ENCODE measurements around the gene TNFAIP8L2.

The TNFAIP8L2 gene

GRCh38 chr1:151171190-151171589, 14.7 kb downstream of the TNFAIP8L2 start:
- no peak for DNase-seq
- no CpG with 5 or more reads among the region's 5 CpGs for whole genome bisulfite sequencing (ENCODE audit: extremely low coverage, insufficient coverage, insufficient read length)
- peaks cover 2% of the 10 kb centered on the region for H3K9me3 ChIP-seq (ENCODE audit: insufficient read depth, low read depth, low read length)

GRCh38 chr1:151175041-151175741, 18.7 kb downstream of the TNFAIP8L2 start:
- no peak overlapping the region for H4K91ac ChIP-seq (ENCODE audit: low read depth, low read length)
- H4K12ac ChIP-seq (ENCODE audit: low read depth, low read length), result no peak overlapping the region
- no peaks in the 10 kb centered on the region for H3K27me3 ChIP-seq (ENCODE audit: insufficient read depth, low read length)
- no peak overlapping the region for H3K4ac ChIP-seq (ENCODE audit: low read depth, low read length)
- H3K27ac ChIP-seq (ENCODE audit: low read depth, low read length), result no peak overlapping the region
- no peaks in the 10 kb centered on the region for H3K4me1 ChIP-seq (ENCODE audit: control insufficient read depth in 1 of 2, insufficient read depth in 2 of 2, low read length in 2 of 2)
- WGBS (ENCODE audit: extremely low coverage, insufficient coverage, insufficient read length), result no CpG with 5 or more reads among the region's 6 CpGs
- H3K9ac ChIP-seq (ENCODE audit: low read length), result no peak overlapping the region
- H2AK5ac ChIP-seq (ENCODE audit: low read length), result no peak overlapping the region
- H3K4me3 ChIP-seq (ENCODE audit: low read depth, low read length), result no peak overlapping the region
- H3K79me2 ChIP-seq (ENCODE audit: control insufficient read depth, insufficient read depth, low read length, poor library complexity), result no peaks in the 10 kb centered on the region
- H2BK5ac ChIP-seq (ENCODE audit: low read depth, low read length, poor library complexity), result no peak overlapping the region
- no peak overlapping the region for H3K18ac ChIP-seq (ENCODE audit: low read length)
- peaks cover 32 to 68% of the 10 kb centered on the region in 2 experiments for H3K36me3 ChIP-seq (ENCODE audit: control insufficient read depth in 1 of 2, insufficient read depth in 2 of 2, low read length in 2 of 2)
- H2BK120ac ChIP-seq (ENCODE audit: insufficient read depth, low read length, poor library complexity), result no peak overlapping the region
- no peak overlapping the region for H3K14ac ChIP-seq (ENCODE audit: low read length)
- peaks cover 2% of the 10 kb centered on the region for H3K9me3 ChIP-seq (ENCODE audit: insufficient read depth, low read depth, low read length)
- DNase-seq, result no peak
- no peak overlapping the region for H3K23ac ChIP-seq (ENCODE audit: low read length)
- H3K4me2 ChIP-seq (ENCODE audit: low read length), result no peak overlapping the region
- H2BK12ac ChIP-seq (ENCODE audit: low read length), result no peak overlapping the region
- H3K79me1 ChIP-seq (ENCODE audit: low read length), result no peaks in the 10 kb centered on the region
- no peak overlapping the region for H2AFZ ChIP-seq (ENCODE audit: insufficient read depth, low read length, poor library complexity)
- no peak overlapping the region for H4K8ac ChIP-seq (ENCODE audit: low read depth, low read length)

More at GRCh38 chr1:151171190-151171589, 14.7 kb downstream of the TNFAIP8L2 start:
- Histone ChIP-seq H3K27me3 (ENCODE audit: insufficient read depth, low read length) (no peaks in the 10 kb centered on the region), H3K9ac (ENCODE audit: low read length) (no peak overlapping the region), H3K79me2 (ENCODE audit: control insufficient read depth, insufficient read depth, low read length, poor library complexity) (peaks cover 5% of the 10 kb centered on the region), H3K27ac (ENCODE audit: low read depth, low read length) (no peak overlapping the region), H2BK12ac (ENCODE audit: low read length) (no peak overlapping the region), H3K4me2 (ENCODE audit: low read length) (no peak overlapping the region), H4K8ac (ENCODE audit: low read depth, low read length) (no peak overlapping the region), H3K79me1 (ENCODE audit: low read length) (no peaks in the 10 kb centered on the region), H3K14ac (ENCODE audit: low read length) (no peak overlapping the region), H2BK5ac (ENCODE audit: low read depth, low read length, poor library complexity) (no peak overlapping the region), H4K91ac (ENCODE audit: low read depth, low read length) (no peak overlapping the region), H3K18ac (ENCODE audit: low read length) (no peak overlapping the region), H3K4me3 (ENCODE audit: low read depth, low read length) (no peak overlapping the region), H2BK120ac (ENCODE audit: insufficient read depth, low read length, poor library complexity) (no peak overlapping the region), H2AFZ (ENCODE audit: insufficient read depth, low read length, poor library complexity) (no peak overlapping the region), H4K12ac (ENCODE audit: low read depth, low read length) (no peak overlapping the region), H3K4ac (ENCODE audit: low read depth, low read length) (no peak overlapping the region), H2AK5ac (ENCODE audit: low read length) (no peak overlapping the region), H3K36me3 (ENCODE audit: control insufficient read depth in 1 of 2, insufficient read depth in 2 of 2, low read length in 2 of 2) (peaks cover 25 to 51% of the 10 kb centered on the region in 2 experiments), H3K23ac (ENCODE audit: low read length) (no peak overlapping the region), H3K4me1 (ENCODE audit: control insufficient read depth in 1 of 2, insufficient read depth in 2 of 2, low read length in 2 of 2) (peaks cover 4% of the 10 kb centered on the region in 2 experiments)

- no peak within 1 kb of the TSS for H3K4me3 ChIP-seq (ENCODE audit: low read depth, low read length)
These were observed 19.4 kb downstream of the TNFAIP8L2 start, which contains the start of gene TMOD4 for GRCh38 chr1:151175863-151176262. Gene TMOD4 (minus strand): TSS chr1:151175981. CDS start chr1:151174875, 1,106 bp downstream.

GRCh38 chr1:151176514-151177045, 20.1 kb downstream of the TNFAIP8L2 start:
- no CpG with 5 or more reads among the region's 17 CpGs for WGBS (ENCODE audit: extremely low coverage, insufficient coverage, insufficient read length)
- Histone ChIP-seq H3K4me2 (ENCODE audit: low read length) (no peak overlapping the region), H3K27me3 (ENCODE audit: insufficient read depth, low read length) (no peaks in the 10 kb centered on the region), H3K4me1 (ENCODE audit: control insufficient read depth in 1 of 2, insufficient read depth in 2 of 2, low read length in 2 of 2) (no peaks in the 10 kb centered on the region), H3K79me1 (ENCODE audit: low read length) (no peaks in the 10 kb centered on the region), H2BK12ac (ENCODE audit: low read length) (no peak overlapping the region), H3K9me3 (ENCODE audit: insufficient read depth, low read depth, low read length) (no peaks in the 10 kb centered on the region), H2AK5ac (ENCODE audit: low read length) (no peak overlapping the region), H3K14ac (ENCODE audit: low read length) (no peak overlapping the region), H3K27ac (ENCODE audit: low read depth, low read length) (no peak overlapping the region), H4K91ac (ENCODE audit: low read depth, low read length) (no peak overlapping the region), H2AFZ (ENCODE audit: insufficient read depth, low read length, poor library complexity) (no peak overlapping the region), H4K8ac (ENCODE audit: low read depth, low read length) (no peak overlapping the region), H2BK120ac (ENCODE audit: insufficient read depth, low read length, poor library complexity) (no peak overlapping the region), H3K79me2 (ENCODE audit: control insufficient read depth, insufficient read depth, low read length, poor library complexity) (no peaks in the 10 kb centered on the region), H3K4me3 (ENCODE audit: low read depth, low read length) (no peak overlapping the region), H2BK5ac (ENCODE audit: low read depth, low read length, poor library complexity) (no peak overlapping the region), H3K36me3 (ENCODE audit: control insufficient read depth in 1 of 2, insufficient read depth in 2 of 2, low read length in 2 of 2) (peaks cover 34 to 69% of the 10 kb centered on the region in 2 experiments), H3K23ac (ENCODE audit: low read length) (no peak overlapping the region), H3K4ac (ENCODE audit: low read depth, low read length) (no peak overlapping the region), H3K9ac (ENCODE audit: low read length) (no peak overlapping the region), H3K18ac (ENCODE audit: low read length) (no peak overlapping the region), H4K12ac (ENCODE audit: low read depth, low read length) (no peak overlapping the region)
- DNase-seq, result no peak

More at GRCh38 chr1:151175863-151176262, 19.4 kb downstream of the TNFAIP8L2 start, which contains the start of gene TMOD4:
- H2BK120ac ChIP-seq (ENCODE audit: insufficient read depth, low read length, poor library complexity), result no peak within 1 kb of the TSS
- no peak within 1 kb of the TSS for H4K8ac ChIP-seq (ENCODE audit: low read depth, low read length)
- no peak within 1 kb of the TSS for H2AFZ ChIP-seq (ENCODE audit: insufficient read depth, low read length, poor library complexity)
- H3K36me3 ChIP-seq (ENCODE audit: control insufficient read depth in 1 of 2, insufficient read depth in 2 of 2, low read length in 2 of 2), result peaks cover 32 to 67% of the 10 kb centered on the region in 2 experiments
- no peak within 1 kb of the TSS for H3K18ac ChIP-seq (ENCODE audit: low read length)
- no peaks in the 10 kb centered on the region for H3K79me1 ChIP-seq (ENCODE audit: low read length)
- H3K27me3 ChIP-seq (ENCODE audit: insufficient read depth, low read length), result no peaks in the 10 kb centered on the region
- DNase-seq, result no peak
- no peak within 1 kb of the TSS for H3K27ac ChIP-seq (ENCODE audit: low read depth, low read length)
- H2BK12ac ChIP-seq (ENCODE audit: low read length), result no peak within 1 kb of the TSS
- H3K9ac ChIP-seq (ENCODE audit: low read length), result no peak within 1 kb of the TSS
- no peak within 1 kb of the TSS for H3K23ac ChIP-seq (ENCODE audit: low read length)
- H3K9me3 ChIP-seq (ENCODE audit: insufficient read depth, low read depth, low read length), result no peaks in the 10 kb centered on the region
- no CpG with 5 or more reads among the region's 4 CpGs for whole genome bisulfite sequencing (ENCODE audit: extremely low coverage, insufficient coverage, insufficient read length)
- no peak within 1 kb of the TSS for H2AK5ac ChIP-seq (ENCODE audit: low read length)
- H3K4me2 ChIP-seq (ENCODE audit: low read length), result no peak within 1 kb of the TSS
- H3K79me2 ChIP-seq (ENCODE audit: control insufficient read depth, insufficient read depth, low read length, poor library complexity), result no peaks in the 10 kb centered on the region
- H4K12ac ChIP-seq (ENCODE audit: low read depth, low read length), result no peak within 1 kb of the TSS
- H3K4ac ChIP-seq (ENCODE audit: low read depth, low read length), result no peak within 1 kb of the TSS
- H4K91ac ChIP-seq (ENCODE audit: low read depth, low read length), result no peak within 1 kb of the TSS
- no peak within 1 kb of the TSS for H2BK5ac ChIP-seq (ENCODE audit: low read depth, low read length, poor library complexity)
- no peak within 1 kb of the TSS for H3K14ac ChIP-seq (ENCODE audit: low read length)
- H3K4me1 ChIP-seq (ENCODE audit: control insufficient read depth in 1 of 2, insufficient read depth in 2 of 2, low read length in 2 of 2), result no peaks in the 10 kb centered on the region

Data from trophoblast cell (in vitro differentiated cells and primary cell).